CD4-positive, alpha-beta T cell treated with Interleukin-17A for 4 hours (primary cell): Measurements from ENCODE around the gene NKTR.

ENCODE experiments used
- DNase-seq: peaks from one replicate; pipeline ENCODE4 v3.0.0-alpha.2; 2020; ENCODE audit warnings: mixed read lengths

Gene NKTR

DNA sequence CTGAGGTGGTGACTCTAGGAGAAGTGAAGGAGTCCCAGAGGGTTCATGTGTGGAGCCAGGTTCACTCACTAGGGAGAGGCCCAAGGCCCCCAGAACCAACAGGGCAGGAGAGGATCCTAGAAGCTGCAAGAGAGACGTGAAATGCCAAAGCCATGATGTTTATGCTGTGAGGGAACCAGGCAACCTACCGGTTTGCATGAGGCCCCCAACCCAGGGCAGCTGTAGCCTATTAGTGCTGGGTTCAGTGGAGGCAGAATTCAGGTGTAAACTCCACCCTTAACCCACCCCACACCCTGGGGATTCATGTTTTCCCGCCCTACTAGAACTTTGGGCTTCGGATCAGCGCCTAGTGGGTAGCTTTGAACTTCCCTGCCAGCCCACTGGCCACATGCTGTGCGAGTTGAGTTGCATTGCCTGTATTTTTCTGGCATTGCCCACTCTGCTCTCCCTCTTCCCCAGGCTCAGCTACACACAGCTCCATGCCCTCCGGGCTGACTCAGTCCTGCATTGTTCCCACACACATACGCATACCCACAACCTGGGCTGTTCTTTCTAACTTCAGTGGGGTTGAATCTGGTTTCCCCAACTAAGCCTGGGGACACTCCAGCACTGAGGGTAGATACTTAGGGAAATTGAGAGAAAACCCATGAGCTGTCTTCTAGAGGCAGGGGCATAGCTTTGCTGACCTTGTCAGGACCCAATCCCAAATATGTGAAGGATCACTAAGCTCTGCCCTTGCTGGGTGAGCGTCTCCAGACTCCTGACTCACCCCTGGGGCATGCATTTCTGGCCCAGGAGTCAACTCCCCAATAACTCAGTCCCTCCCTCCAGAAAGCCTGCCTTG, 51.0 kb downstream of the NKTR start:
- DNase-seq = no peak

DNA sequence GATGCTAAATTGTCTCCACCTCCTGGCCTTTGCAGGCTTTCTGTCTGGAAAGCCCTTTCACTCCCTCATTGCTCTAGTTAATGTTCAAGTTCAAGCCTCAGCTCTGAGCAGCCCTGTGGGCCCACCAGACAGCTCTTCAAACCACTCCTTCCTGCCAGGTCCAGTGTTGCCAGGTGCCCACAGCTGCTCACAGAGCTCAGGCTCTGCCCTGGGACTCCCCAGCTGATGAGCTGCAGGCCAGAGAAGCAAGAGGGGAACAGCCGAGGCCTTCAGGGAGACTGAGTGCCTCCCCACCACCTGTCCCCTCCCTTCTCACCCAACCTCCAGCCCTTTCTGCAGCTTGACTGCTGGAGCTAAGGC, 51.7 kb downstream of the NKTR start:
- no peak for DNase-seq

DNA sequence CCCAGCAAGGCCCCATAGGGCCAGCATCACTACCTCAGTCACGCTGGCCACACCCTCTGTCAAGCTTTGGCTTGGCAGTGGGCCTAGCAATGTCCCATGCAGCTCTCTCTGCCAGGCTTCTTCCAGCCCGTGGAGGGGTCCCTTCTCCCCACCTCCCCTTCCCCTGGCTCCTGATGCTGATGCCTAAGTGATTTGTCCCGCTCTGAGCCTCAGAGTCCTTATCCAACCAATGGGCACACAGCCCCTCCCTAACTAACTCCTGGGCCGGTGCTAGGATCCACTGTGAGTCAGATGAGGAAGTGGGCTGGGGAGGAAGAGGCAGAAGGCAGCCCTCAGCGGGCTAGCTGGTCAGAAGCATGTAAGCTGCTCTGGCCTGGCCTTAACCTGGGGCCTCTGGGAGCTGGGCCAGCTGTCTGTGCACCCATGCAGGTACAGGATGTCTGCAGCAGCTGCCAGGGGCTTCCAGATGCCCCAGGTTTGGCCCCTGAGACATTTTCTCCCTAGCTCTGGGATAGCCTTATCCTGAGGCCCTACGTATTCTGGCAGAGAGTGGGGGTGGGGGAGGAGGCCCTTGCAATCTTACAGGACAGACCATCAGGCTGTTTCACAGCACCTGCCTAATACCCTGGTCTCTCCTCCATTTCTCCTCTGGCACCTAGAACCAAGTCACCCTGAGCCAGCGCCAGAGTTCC, 52.3 kb downstream of the NKTR start:
- no peak for DNase-seq

DNA sequence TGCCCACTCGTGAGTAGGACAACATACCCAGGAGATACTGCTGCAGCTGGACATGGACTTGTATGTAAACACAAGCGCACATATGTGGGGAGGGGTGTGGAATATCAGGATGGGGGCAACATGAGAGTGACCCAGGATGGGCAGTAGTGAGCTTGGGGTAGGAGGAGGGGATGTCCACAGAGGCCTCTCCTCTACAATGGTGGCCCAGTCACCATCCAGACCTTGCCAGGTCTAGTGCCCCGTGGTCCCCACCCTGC, 52.7 kb downstream of the NKTR start:
- no peak for DNase-seq

DNA sequence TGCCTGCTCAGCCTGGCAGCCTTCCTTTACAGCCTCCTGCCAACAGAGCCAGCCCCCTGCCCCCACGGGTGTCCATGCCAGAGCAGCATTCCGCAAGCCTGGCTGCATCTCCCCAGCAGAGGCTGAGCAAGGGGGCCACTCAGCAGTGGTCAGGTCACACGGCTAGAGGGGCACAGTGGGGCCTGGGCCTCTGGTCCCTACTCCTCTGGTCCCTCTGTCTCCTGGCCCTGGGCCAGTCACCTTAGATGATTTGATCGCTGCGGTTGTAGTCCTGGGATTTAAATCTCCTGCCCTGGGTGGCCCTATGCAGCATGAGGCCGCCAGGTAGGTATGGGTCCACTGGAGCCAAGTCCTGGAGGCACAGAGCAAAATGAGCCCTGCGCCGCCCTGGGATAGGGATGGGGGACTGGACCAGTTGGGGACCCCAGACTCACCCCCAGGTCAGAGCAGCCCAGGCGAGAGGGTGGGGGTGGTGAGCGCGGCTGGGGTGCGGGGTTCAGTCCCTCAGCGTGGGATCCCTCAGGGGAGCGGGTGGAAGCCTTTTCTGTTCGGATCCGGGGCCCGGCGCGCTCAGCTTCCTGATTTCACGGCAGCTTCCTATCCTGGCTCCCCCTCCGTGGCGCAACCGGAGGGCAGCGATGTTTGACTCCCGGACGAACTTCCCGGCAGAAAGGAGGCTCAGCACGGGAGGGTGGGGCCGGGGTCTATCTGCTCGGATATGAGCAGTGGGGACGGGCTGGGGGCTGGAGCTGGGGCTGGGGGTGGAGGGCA, 53.3 kb downstream of the NKTR start, which contains the start of gene ZBTB47:
Gene ZBTB47 (plus strand): TSS at position 138 of the 771 bp plus-strand sequence. CDS start 4,659 bp downstream, outside the sequence.
- DNase-seq = peak; percentile 41

DNA sequence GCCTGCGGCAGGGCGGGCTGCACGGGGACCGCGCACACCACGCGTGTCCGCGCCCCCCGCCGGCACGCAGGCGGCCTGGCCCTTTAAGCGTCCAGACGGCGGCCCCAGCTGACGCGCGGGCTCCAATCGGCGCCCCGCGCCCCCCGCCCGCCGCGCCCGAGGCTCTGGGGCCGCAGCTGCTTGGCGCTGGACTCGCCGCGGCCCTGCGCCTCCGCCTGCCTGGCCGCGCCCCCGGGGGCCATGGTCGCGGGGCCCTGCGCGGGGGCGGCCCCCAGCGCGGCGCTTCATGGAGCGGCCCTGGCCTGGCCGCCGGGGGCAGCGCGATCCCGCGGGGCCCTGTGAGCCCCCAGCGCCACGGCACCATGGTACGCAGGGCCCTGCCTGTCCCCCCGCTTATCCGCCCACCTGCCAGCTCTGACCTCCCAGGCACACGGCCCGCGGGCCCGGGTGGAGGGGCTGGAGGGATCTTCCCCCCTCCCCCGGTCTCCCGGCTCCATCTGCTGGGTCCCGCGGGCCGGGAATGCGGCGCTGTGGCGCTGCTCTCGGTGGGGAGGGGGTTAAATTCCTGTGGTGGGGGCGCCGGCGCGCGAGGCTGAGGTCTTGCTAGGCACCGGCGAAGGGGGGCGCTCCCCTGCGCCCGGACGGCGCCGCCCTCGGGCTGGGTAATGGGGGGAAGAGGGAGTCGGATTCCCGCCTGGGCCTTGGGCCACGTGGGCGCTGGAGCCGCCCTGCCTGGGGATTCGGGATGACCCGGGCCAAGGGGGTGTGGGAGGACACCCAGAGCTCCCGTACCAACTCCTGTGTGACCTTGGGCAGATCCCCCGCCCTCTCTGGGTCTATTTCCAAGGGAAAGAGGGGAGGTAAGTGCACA, 54.1 kb downstream of the NKTR start:
- DNase-seq = no peak

DNA sequence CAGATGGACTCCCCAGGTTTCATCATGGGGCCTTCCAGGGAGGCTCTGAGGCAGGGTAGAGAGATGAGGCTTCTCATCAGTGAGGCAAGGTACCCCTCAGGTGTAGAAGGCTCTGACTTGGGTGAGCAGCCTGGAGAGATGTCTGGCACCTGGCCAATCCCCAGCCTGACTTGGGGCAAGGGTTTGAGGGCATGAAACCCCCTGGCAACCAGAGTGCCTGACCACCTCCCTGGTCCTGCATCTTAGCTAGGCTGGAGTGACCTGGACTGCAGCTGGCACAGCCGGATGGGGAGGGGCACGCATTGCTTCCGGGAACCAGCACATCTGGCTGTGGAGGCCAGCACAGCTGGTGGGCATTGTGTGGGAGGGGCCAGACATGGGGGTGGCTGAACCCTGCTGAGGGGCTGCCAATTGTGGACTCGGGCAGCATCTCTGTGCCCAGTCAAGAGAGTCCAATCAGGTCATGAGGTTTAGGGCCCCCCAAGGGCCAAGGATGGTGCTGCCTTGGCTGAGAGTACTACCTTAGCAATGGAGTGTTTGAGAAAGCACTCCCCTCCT, 54.9 kb downstream of the NKTR start:
- DNase-seq = no peak

DNA sequence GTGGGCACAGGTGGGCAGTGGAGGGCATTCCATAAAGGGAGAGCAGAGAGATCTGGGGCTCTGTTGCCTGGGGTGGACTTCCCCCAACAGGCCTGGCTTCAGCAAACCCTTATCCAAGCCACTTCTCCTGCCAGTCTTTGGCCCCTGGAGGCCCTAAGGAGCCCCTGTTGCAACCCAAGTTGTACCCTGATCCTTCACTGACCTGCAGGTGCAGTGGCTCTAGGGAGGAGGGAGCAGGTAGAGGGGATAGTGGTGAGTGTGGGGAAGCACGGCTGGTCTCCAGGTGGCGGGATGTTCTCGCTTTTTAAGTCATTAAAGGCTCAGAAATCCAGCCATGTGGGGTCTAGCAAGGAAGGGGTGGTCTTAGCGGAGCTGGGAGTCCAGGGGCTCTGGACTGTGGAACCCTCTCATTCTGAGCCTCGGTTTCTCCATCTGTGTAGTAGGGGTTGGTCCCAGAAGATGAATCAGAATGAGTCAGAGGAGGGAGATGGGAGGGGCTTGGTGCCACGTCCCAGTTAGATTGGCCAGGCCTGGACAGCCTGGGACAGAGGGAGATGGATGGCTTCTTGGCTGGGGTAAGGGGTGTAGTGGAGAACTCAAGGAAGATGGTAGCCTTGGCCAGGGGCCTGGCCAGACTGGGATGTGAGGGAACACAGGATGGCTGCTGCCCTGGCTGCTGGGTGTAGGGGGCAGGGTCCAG, 55.6 kb downstream of the NKTR start:
- DNase-seq = no peak

DNA sequence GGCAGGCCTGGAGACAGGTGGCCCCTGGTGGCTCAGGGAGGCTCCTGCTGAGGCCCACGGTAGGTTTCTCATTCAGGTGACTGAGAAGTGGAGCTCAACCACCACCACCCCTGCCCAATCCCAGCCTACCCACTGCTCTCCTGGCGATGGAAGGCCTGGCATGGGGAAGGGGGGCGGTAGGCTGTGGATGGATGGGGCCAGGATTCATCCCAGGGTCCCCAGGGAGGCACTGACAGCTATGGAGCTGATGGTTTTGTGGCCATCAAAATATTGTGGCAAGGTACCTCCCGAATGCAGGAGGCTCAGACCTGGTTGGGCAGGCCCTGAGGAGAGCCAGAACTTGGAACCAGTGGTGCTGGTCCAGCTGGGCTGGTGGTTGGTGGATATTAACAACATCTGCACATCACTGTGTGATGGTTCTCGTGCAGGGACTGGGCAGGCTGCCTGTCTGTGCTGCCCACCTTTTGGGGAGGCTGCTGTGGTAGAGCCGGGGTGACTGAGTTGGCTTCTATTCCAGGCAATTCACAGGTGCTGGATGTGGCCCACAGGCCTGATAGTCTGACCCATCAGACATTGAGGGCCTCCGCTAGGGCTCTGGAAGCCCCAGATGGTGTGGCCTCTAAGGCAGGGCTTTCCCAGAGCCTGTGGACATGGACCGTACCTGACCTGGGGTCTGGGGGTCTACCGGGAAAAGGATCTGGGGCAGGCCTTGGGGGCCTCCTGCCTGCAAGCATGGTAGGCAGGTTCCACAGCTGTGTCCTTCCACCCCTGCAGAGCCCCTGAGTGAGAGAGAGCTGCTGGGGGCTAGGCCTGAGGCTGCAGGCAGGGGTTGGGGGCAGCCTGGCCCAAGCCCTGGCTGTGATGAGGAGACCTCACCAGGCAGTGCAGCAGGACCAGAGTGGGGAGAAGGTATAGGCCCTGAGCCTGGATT, 56.5 kb downstream of the NKTR start:
- DNase-seq = no peak

DNA sequence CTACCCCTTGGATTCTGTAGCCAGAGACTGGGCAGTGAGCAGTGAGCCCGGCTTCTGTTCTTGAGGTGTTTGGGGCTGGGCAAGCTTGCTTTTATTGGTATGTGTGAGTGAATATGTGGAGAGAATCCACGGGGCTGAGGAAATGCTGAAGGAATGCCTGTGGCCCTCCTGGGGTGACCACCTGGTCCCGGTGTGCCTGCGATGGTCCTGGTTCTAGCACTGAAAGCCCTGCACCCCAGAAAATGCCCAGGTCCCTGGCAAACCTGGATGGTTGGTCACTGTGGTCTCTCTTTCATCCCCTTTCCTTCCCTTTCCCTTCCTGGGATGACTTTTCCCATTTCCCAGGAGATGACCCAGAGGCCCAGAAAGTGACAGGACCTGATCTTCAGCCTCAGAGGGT, 57.2 kb downstream of the NKTR start:
- DNase-seq = no peak

DNA sequence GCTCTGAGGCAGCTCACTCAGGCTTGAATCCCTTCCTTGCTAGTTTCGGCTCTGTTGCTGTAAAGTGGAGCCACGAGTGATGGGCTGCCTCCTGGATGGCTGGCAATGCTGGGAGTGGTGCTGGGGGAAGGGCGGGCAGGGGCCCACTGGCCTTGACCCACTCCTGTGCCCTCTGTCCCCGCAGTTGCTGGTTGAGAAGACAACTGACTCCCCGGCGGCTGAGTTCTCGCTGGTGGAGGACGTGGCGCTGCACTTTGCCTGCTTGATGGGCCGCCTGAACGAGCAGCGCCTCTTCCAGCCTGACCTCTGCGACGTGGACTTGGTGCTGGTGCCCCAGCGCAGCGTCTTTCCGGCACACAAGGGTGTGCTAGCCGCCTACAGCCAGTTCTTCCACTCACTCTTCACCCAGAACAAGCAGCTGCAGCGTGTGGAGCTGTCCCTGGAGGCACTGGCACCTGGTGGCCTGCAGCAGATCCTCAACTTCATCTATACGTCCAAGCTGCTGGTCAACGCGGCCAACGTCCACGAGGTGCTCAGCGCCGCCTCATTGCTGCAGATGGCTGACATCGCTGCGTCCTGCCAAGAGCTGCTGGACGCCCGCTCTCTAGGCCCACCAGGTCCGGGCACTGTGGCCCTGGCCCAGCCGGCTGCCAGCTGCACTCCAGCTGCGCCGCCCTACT, 57.7 kb downstream of the NKTR start:
- no peak for DNase-seq

DNA sequence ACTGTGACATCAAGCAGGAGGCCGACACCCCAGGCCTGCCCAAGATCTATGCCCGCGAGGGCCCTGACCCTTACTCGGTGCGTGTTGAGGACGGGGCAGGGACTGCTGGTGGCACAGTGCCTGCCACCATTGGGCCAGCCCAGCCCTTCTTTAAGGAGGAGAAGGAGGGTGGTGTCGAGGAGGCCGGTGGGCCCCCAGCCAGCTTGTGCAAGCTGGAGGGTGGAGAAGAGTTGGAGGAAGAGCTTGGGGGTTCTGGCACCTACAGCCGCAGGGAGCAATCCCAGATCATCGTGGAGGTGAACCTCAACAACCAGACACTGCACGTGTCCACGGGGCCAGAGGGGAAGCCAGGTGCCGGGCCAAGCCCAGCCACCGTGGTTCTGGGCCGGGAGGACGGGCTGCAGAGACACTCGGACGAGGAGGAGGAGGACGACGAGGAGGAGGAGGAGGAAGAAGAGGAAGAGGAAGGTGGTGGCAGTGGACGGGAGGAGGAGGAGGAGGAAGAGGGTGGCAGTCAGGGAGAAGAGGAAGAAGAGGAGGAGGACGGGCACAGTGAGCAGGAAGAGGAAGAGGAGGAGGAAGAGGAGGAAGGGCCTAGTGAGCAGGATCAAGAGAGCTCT, 58.4 kb downstream of the NKTR start:
- DNase-seq = no peak

DNA sequence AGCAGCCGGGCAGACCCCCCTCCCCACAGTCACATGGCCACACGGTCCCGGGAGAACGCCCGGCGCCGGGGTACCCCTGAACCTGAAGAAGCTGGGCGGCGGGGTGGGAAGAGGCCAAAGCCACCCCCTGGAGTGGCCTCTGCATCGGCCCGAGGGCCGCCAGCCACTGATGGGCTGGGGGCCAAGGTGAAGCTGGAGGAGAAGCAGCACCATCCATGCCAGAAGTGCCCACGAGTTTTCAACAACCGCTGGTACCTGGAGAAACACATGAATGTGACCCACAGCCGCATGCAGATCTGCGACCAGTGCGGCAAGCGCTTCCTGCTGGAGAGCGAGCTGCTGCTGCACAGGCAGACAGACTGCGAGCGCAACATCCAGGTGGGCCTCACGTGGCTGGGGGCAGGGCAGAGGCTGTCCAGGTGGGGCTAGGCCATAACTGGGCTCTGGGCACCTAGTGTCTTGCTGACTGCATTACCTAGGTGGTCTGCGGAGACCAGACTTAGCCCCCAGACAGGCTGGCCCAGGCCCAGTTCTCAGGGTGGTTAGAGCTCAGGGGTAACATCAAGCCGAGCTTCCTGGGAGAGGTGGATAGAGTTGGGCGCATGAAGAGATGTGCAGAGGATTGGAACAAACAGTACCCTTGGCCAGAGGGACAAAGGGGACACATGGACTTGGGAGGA, 59.1 kb downstream of the NKTR start:
- no peak for DNase-seq

DNA sequence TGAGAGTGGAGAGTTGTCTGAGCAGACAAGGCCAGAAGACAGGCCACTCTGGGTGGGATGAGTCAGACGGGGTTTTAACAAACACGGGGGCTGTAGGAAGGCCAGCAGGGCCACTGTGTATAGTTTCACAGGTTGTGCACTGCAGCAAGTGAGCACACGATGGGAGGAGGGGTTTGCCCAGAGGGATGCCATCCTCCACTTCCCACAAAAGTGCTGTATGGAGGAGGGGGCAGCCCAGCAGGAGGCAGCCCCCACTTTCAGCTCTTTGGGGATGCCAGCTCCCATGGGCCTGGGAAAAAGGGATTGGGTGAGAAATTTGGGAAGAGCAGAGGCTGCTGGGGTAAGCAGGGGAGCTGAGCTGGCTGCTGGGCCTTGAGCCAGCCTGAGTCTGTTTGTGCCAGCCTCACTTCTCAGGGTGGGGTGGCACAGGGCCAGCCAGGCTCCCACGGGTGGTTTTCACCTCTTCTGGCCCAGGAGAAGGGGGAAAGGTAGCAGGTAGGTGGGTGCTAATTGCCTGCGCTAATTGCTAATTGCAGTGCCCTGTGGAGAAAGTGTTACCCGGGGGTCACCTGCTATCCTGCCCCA, 59.7 kb downstream of the NKTR start:
- DNase-seq = no peak

DNA sequence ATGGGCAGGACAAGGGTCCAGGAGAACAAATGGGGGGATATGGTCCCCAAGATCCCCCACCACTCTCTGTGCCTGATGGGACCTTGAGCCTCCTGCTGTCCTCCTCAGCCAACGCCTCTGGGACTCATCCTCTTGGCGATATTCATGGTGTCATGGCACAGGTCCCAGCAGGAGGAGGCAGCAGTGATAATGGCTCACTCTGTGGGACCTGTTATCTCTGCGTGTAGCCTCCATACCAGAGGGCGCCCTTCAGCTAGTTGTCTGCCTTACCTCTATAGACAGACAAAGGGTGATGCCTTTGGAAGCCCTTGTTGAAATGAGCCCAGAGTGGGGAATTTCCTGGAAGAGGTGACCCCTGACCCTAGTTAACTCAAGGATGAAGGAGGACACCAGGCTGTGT, 60.4 kb downstream of the NKTR start:
- DNase-seq = no peak

DNA sequence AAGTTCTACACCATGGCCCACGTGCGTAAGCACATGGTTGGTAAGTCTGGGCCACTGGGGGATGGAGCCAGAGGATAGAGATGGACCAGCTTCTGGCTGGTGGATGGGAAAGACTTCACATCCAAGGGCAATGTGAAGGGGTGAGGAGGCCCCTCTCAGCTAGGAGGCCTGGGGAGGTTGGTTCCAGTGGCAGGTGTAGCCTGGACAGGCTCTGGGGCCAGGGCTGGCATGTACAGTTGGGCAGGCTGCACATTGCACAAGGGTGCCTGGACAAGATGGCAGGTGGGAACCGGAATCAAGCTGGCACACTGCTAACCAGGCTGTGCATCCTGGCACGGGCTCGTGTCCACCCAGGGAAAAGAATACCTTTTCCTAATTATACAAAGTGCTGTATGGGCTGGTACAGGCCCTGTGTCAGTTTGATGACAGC, 61.1 kb downstream of the NKTR start:
- no peak for DNase-seq

DNA sequence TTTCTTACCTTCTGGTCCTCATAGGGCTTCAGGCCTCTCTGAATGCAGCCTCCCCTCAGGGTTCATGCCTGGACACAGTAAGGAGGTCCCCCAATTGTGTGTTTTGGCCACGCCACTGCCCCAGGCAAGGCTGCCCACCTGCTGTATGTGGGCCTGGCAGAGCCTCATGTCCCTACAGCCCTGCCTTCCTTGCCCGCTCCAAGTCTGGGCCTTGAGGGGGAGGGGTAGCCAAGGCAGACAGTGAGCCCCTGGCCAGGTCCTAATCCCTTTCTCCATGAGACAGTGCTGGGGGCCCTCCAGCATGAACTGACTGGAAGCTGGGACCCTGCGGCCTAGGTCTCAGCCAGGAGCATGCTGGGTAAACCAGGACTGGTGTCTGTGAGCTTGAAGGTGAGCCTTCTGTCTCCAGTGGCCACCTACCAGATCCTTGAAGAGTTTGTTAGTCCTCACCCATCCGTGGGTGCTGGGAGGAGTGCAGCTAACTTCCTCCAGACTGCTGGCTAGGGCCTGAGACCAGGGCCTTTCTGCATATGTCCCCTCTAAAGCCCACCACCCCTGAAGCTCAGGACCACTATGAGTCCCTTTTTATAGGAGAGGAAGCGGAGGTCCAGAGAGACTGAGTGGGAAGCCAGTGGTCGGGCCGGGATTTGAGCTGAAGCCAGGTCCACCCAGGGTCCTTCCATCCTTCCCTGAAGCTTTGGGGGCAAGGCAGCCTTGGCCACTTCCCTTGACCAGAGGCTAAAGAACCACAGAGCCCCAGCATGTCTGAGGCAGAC, 61.7 kb downstream of the NKTR start:
- no peak for DNase-seq
